Stimulated activated CD4-positive, alpha-beta T cell treated with anti-CD3 and anti-CD28 coated beads, Interleukin-4, amount 100 ng/mL, for 1 hour (primary cell): ENCODE results near the gene ZEB2.

Experiments used
- DNase-seq: peaks from one replicate; pipeline ENCODE4 v3.0.0-alpha.2; 2020

Gene ZEB2

DNA sequence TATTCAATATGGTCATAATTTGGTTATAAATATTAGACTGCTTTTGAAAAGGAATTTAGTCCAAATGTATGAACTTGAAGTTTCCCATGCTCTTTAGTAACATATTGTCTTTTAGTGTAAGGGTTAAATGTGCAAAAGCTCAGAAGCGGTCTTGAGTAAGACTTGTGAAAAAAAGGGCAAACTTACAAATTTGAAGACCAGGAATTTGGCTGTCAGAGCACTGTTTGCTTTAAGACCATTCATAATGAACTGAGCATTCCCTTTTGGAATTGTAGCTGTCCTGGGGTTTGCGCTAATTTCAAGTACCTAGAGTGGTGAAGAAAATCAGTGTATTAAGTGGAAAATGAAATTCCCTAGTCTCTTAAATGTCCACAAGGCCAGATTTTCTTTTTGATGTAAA lies 6.9 kb upstream of the ZEB2 start:
- no peak for DNase-seq

DNA sequence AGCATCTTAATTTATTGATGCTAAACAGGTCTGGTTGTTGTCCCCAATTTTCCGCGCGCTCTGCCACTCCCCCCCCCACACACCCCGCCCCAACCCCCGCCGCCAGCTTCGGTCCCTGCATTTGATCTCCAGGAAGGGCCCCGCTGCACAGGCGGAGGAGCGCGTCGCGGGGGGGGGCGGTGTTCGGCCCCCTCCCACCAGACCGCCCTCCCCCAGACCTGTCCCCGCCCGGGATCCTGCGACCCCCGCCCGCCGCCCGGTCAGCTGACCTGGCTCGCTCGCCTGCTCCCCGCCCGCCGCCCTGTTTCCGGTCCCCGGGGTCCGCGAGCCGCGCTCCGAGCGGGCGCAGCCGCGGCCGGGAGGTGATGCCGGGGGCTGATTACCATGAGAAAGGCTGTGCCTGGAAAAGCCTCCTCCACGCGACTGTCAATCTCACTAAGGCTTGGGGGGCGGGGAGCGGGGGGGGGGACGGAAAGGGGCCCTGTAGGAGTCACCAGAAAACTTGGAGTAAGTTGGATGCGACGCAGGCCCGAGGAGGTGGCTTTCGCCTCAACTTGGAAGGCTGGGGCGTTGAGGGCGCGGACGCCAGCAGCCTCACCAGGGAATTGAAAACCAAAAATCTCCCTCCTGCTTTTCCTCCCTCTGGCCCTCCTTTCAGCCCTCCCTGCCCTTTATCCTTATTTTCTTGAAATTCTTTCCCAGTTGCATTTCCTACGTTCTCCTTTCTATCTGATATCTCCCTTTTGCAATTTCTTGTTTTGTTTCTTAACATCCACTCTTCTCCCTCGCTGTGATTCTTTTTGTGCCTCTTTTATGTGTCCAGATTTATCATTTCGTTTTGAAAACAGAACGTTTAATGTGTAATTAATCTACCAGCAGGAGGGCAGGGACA lies 4.4 kb upstream of the ZEB2 start:
- DNase-seq, result no peak

DNA sequence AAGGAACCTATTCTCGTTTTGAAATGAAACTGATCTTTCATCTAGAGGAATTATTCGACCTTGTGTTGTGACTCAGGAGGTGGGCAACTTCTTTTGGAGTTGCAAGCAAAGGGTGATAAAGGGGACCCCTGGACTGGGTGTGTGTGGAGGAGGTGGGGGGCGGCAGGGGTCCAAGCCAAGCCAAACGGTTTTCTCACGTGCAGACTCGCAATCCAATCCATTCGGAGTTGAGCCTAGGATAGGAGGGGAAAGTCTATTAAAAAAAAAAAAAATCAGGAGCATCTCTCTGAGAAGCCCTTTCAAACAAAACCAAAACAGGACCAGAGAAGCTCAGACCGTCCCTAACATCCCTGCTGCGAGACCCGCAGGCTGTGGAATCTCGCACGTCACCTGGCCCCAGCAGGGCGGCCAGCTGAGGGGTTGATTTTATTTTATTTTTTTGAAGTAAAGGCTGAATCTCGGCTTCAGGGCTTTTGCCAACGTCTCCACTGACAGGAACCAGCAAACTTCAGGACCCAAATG lies 3.7 kb upstream of the ZEB2 start:
- no peak for DNase-seq

DNA sequence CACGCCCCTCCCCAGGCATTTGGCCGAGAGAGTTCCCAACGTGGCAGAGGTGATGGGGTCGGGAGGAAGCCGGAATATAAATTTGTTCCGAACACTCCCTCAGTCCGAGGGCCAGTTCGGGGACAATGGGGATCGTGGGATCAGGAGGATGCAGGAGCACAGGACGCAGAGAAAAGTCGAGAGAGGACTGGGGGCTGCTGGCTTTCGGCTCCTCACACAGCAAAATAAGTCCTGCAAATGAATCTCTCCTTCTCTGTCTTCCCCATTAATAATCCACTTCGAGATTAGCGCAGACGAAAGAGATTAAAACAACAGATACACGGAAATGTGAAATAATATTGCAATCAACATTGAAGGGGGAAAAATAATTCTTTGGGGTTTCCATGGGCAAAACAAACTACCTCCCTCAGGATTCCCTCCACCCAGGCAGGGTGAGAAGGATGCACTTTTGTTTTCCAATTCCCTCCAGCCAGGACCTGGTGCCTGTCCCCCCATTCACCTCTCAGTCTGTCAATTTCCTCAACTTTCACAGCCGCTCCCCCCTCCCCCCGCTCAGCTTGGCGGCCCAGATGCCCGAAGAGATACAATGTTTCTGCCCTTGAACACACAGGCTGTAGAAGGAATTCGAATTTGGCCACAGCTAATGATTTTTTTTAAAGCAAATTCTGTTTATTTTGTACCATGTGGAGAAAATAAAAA lies 3.1 kb upstream of the ZEB2 start:
- DNase-seq, result no peak

DNA sequence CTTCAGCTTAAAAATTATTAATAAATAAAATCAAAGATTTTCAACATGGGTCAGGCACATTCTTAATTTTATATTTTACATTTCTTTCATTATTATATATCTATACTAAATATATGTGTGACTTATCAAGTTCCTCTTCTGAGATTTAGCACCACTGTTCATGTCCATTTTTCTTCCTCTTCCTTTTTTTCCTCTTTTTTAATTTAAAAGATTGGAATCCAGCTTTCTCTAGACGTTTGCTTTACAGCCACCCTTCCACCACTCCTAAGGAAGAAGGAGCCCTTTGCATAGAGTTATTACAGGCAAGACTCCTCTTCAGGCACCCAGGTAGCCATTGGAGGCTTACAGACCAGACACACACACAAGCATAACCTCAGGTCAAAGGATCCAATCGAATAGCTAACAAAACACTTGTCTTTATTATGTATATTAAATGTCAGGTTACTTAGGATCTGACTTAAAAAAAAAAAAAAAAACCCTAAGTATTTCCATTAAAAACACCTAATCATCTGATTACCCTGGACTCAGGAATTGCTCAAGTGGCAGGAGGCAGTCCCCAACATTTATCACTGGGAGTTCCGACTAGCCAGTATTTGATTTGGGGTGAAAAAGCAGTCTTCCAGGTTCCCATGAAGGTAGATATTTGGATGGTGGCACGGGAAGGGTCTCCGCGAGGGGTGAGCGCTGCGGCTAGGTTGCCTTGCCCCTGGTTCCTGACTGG lies 2.4 kb upstream of the ZEB2 start:
- no peak for DNase-seq

DNA sequence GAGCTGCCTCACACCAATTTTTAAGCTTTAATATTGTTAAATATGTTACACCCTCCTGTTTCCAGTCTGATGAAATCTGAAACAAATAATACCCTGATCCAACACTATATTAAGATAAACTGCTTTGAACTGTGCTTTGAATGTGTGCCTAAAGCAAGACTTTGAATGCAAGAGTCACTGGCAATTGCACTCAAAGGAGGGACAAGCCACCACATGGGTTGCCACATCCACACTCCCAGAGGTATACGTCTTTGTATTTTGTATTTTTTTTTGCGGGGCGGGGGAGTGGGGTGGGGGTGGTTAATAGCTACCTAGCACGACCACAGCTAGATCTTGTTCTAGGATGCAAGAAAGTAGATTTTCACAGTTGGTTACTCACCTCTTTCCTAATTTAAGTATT lies 1.8 kb upstream of the ZEB2 start:
- no peak for DNase-seq

DNA sequence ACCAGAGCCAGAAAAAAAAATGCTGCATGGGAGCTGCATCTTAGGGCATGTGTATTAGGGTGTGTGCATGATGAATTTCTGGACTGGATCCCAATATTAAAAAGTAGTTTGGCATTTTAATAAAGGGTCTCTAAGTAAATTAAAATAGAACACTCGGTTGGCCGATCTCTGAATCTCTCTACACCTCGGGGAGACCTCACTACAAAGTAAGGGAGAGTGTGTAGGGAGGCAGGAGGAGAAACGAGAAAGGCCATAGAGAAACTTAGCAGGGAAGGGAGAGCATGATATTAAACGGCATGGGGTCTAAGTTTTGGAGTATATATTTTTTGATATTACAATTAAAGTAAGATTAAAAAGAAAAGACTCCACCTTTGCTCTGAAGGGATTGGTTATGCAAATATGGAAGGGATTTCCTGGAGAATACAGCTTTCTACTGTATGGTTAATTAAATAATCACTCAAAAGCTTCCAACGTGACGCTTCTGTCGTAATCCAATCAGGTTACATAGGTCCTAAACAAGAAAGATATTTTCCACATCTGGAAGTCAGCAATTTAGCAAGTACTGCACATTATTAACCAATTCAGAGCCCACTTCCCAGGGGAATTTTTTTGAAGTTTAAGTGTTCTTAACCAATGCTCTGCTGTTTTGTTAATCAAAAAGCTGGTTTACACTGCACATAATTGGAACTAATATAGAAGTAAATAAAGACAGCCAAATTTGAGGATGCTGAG lies 1.0 kb upstream of the ZEB2 start:
- DNase-seq, result no peak

DNA sequence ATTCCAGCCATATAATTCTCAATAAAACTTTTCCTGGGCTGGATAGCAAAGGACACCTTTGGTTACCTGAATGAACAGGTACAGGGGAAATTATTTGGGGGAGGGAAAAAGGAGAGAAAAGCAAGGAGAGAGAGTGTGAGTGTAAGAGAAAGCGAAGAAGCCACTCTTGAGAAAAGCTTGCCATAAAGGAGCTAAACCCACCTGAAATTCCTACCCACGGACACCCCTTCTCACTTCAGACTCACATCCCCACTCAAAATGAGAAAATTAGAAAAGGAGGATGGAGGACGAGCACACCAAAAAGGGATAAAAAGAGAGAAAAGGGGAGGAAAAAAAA lies 354 bp downstream of the ZEB2 start:
- DNase-seq, result no peak

DNA sequence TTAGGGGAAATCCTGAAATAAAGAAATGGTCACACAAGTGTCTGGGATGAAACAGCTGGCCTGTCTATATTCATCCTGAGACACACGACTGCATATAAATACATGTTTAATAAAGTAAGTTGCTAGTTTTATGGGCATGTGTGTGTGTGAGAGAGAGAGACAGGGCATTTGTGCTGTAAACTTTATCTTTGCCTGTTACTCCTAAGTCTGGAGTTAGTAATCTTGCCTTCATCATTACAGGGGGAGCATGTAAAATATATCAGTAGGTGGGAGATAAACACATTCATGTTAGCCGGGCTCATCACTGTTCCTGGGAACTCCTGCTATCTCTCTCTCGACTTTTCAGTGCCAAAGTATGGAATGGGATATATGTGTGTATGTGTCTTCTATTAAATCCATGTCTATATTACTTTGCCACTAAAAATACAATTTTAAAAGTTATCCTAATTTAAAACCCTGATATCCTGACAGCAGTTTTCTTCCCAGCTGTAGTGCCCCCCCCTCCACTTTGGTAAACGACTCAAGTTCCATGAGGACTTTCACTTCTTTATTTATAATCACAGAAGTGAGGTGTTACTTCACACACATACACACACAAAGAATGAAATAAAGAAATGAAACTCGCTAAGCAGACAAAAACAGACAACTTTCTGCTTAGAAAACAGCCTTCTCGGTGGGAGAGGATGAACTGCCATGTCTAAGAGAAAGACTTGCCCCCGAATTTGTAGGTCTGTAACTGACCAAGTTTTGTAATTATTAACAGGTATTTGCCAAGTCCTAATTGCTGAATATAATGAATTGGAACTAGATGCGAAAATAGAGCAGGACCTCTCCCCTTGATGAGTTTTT lies 947 bp downstream of the ZEB2 start:
- no peak for DNase-seq

DNA sequence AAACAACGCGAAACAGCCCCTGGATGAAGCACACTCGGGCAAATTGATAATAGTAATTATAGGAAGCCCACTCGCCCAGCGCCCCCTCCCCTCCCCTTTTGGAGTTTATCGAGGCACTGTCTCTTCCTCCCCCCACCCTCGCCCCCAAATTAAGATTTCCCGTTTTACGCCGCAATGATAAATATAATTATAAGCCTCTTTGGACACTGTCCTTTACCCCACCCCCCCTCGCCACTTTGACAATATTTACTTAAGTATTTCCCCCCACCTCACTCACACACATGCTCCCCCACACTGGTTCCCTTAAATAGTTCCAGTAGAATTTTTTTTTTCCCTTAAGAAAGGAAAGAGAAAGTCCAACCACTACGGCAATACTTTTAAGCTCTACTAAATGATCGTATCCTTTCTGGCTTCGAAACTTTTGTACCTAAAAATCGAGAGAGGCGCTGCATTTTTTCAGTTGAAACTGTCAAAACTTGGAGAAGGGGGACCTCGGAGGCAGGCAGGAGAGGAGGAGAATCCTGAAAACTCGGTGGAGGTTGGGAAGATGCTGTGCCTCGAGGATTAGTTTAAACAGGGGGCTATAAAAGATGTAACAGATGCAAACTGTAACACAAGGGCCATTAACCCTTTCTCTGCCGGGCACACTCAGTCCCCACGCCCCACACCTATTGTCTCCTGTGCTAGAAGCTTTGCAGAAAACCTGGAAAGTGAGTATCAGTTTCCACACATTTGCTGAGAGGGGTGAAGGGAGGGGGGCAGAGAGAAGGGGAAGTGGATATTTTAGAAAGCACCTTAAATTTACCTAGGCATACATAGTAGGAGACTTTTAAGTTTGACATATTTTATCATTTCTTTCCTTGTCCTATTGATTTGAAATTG lies 1.8 kb downstream of the ZEB2 start:
- no peak for DNase-seq

DNA sequence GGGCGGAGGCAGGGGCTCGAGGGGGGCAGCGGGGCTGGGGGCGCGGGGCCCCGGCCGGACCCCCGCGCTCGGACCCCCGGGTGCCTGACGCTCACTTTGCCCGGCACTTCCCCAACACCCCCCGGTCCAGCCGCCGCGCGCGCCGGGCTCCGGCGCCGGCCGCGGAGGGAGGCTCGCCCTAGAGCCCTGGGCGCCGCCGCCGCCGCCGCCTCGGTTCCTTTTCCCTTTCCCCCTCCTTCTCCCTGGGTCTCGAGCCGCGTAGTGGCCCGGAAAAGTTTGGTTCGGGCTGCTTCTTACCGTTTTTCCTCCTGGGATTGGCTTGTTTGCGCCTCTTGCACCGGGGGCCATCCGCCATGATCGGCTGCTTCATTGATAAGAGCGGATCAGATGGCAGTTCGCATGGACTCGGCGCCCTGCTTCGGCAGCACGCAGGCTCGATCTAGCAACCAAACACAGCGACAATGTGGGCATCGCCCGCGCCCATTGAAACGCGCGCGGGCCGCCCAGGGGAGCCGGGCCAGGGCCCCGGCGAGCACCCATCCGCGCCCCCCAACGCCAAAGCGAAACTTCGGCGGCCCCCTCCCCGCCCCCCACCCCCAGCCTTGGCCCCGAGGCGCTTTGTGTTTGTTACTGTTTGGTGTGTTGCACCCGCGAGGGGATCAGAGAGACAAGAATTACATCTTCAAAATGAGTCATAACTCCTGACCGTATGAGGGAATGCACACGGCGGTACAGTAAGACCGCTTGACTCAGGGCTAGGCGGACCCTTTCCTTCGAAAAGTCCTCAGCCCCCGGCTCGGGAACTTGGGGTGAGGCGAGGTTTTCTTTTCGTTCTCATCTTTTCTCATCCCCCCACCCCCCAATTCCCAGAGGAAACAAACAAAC lies 2.7 kb downstream of the ZEB2 start:
- DNase-seq, result peak; percentile 50

DNA sequence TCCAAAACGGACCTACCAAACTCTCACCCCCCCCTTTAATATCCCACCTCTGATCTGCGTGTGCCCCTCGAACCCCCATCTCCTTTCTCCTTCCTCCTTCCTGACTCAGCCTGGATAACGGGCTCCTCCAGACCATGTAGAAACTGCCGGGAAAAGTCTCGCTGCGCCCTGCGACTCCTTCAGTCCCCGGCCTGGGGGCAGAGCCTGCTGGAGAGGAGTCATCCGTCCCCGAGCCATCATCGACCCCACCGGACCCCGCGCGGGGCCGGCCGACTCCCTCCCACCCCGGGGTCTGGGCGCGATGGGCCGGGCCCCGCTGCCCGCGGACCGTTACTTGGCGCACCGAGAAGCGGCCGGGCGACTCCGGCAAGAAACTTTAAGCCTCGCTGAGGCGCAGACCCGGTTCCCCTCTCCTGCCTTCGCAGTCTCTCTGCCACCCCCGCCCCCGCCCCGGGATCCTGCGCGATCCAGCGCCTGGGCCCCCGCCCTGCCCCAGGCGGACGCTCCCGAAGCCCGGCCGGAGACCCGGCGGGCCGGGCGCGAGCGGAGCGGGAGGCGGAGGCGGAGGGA lies 3.4 kb downstream of the ZEB2 start:
- DNase-seq, result no peak

DNA sequence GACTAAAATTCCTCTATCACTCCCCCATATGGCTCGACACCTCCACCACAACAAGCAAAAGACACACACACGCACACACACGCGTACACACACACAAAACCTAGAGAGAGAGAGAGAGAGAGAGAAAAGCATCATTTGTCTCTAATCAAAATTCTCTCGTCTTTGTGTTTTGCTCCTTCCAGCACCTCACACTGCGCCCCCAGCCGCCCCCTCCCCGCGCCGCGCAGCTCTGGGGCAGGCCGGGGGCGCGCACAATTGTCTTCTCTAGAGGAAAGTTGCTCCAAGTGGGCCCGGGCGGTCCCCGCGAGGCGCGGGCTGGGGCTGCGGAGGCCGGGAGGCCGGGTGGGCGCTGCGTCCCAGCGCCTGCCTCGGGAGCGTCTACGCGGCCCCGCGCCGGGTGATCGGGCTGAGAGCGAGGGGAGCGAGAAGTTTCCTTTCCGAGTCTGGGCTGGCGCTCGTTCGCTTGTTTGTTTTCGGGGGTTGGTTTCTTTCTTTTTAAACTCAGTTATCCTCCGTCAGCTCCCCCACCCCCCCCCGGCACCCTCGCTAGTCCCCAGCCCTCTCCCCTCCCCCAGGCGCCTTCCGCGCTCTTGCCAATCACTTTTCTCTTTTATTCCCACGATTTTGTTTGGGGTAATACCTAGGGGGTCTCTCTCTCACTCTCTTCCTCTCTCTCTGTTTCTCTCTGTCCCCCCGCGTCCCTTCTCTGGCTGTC lies 4.1 kb downstream of the ZEB2 start:
- peak; percentile 29 for DNase-seq

DNA sequence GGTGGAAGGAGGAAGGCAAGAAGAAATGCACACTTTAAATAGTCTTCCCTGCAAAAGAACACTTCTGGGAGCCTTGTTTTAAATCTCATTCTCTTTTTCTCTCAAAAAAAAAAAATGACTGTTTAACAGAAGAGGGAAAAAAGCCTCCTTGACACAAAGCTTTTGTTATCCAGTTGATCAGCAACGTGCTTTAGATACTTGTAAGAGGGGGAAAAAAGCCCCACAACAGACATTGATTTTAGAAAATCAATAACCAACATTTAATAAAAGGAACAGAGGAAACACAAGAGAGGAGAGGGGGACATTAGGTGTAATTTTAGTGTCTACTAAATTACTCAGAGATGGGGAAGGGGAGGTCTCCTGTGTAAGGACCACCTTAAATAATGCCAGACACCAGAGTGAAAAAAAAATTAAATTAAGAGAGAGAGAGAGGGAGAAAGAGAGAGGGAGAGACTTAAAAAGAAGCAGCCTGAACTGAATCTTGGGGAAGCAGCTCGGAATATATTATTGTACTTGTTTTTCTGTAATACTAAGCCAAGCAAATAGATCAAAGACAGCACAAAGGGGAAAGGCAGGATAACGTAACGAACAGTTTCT lies 4.7 kb downstream of the ZEB2 start:
- no peak for DNase-seq

DNA sequence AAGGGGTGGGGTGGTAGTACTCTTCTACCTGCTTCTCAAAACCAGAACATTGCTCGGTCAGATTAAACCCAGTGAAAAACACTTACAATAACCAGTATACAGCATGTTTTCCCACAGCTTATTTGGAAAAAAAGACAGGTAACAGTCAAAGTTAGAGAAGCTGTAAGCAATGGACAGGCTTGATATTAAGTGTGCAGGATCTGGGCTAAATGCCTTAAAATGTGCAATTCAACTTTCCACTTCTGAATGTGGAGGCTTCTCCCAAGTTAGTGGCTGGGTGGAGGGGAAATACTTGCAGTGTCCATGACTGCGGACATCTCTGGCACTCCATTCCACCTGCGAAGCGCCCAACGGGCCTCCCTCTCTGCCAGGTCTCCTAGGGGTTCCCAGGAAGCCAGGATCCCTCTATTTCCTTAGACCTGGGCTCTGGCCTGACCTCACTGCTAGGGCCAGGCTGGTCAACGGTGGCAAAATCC lies 5.3 kb downstream of the ZEB2 start:
- DNase-seq, result no peak

DNA sequence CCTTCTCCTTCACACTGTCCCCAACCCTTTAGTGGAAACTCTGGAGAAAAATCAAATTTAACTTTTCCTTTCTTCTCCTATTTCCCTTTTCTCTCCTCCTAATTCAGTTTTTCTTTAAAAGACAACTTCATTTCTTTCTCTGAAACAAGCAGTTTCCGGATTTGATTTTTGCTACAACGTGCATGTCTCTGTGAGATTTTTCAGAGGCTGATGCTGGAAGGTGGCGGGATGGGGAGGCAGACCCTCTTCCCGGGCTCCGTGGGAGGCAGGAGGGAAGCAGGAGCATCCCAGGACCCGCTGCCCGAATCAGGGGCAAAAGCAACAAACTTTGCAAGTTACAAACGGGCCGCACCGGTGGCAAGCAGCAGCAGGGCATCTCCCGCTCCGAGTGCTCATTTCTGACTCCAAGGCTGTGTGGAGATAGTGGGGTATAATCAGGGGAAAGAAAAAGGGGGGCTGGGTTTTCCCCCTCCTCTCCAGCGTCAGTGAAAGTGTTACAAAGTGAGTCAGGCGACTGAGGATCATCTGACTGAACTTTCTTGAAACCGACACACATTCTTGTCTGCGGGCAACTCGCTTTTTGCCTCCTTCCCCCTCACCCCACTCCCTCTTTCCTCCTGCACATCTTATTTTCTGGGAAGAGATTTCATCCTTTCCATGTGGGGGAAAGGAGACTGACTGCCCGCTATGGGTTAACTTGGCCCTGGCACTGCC lies 6.4 kb downstream of the ZEB2 start:
- no peak for DNase-seq

DNA sequence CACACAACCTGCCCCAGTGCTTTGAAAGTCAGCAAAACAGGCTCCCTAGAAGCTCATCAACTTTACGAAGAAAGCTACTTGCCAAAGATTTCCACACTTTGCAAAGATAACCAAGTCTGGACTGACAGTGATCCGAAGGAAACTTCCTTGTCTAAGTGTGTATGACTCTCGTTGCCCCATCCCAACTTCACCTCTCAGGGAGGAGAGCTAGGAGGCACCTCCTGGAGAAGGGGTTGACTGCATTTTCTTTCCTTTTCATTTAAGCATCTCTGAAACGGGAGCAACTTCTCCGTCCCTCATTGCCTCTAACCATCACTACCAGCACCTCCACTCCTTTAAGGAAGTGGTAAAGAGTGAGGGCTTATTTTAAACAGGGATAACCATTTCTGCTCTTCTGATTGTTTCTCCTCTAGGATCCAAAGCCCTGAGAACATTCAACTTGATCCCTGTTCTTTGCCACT lies 7.0 kb downstream of the ZEB2 start:
- no peak for DNase-seq
